Superior temporal gyrus (tissue), 1 donor: ENCODE data around the gene C14orf119.
A peak's percentile ranks its signal among the peaks of the same experiment; 100 is the strongest.
"Not testable (repeated sequence)": the region's sequence is repeated elsewhere in the genome, so short reads cannot be mapped to it uniquely, and the experiment has no call there.

Source experiments
- DNase-seq: peaks from one replicate; pipeline ENCODE4 v3.0.0-alpha.2; 2016; ENCODE audit errors: extremely low spot score

C14orf119 gene

GRCh38 chr14:23089498-23090253 is 5.6 kb upstream of the C14orf119 start:
- no peak for DNase-seq

GRCh38 chr14:23090254-23090636 is 5.1 kb upstream of the C14orf119 start:
- no peak for DNase-seq

- DNase-seq = no peak
Measured at GRCh38 chr14:23091294-23092225, 3.7 kb upstream of the C14orf119 start.

GRCh38 chr14:23093104-23093503 is 2.2 kb upstream of the C14orf119 start:
- DNase-seq = no peak

GRCh38 chr14:23093526-23093925 is 1.8 kb upstream of the C14orf119 start:
- no peak for DNase-seq

- no peak for DNase-seq
Measured at GRCh38 chr14:23093991-23094665, 1.2 kb upstream of the C14orf119 start.

- DNase-seq = no peak
Measured at GRCh38 chr14:23094666-23095195, 574 bp upstream of the C14orf119 start, which contains the start of gene ACIN1. ACIN1 (minus strand) TSS chr14:23095136; CDS start chr14:23095112, 24 bp downstream.

- no peak for DNase-seq
Measured at GRCh38 chr14:23097786-23098185, 2.5 kb downstream of the C14orf119 start.

- no peak for DNase-seq
Measured at GRCh38 chr14:23099212-23099861, 4.0 kb downstream of the C14orf119 start.

GRCh38 chr14:23101213-23101970 is 6.1 kb downstream of the C14orf119 start:
- DNase-seq = no peak

- no peak for DNase-seq
Measured at GRCh38 chr14:23101986-23102625, 6.8 kb downstream of the C14orf119 start.

GRCh38 chr14:23102801-23103200 is 7.5 kb downstream of the C14orf119 start:
- DNase-seq = peak; percentile 15

GRCh38 chr14:23103581-23103980 is 8.3 kb downstream of the C14orf119 start:
- no peak for DNase-seq

- DNase-seq = no peak
Measured at GRCh38 chr14:23104070-23104590, 8.8 kb downstream of the C14orf119 start.

GRCh38 chr14:23104591-23105347 is 9.5 kb downstream of the C14orf119 start, which contains the start of gene CIROP:
CIROP (minus strand) TSS chr14:23104989; CDS start chr14:23104920, 69 bp downstream.
- peak; percentile 42 for DNase-seq

- DNase-seq = no peak
Measured at GRCh38 chr14:23105348-23105824, 10.1 kb downstream of the C14orf119 start.

GRCh38 chr14:23106747-23107045 is 11.4 kb downstream of the C14orf119 start:
- no peak for DNase-seq

GRCh38 chr14:23107620-23108019 is 12.3 kb downstream of the C14orf119 start:
- not testable (repeated sequence) for DNase-seq

- DNase-seq = not testable (repeated sequence)
Measured at GRCh38 chr14:23108169-23108568, 12.9 kb downstream of the C14orf119 start.
